SKM-1 (cell line): Measurements from ENCODE around the gene CLK4.
"Not testable (repeated sequence)": the region's sequence is repeated elsewhere in the genome, so short reads cannot be mapped to it uniquely, and the experiment has no call there.

Experiments used
- DNase-seq: peaks from one replicate; lab custom pipeline; 2025; ENCODE audit not compliant: unreplicated experiment; lab: John Stamatoyannopoulos, UW

The CLK4 gene

GRCh38 chr5:178587763-178588611, 38.9 kb downstream of the CLK4 start:
- DNase-seq: no peak

GRCh38 chr5:178586396-178586795, 40.5 kb downstream of the CLK4 start:
- no peak for DNase-seq

- not testable (repeated sequence) for DNase-seq
These were observed 41.4 kb downstream of the CLK4 start for GRCh38 chr5:178585421-178585820.

- DNase-seq: no peak
These were observed 43.6 kb downstream of the CLK4 start for GRCh38 chr5:178583279-178583678.

GRCh38 chr5:178582291-178582690, 44.6 kb downstream of the CLK4 start:
- no peak for DNase-seq

- no peak for DNase-seq
These were observed 45.2 kb downstream of the CLK4 start for GRCh38 chr5:178581621-178582020.

- no peak for DNase-seq
These were observed 46.4 kb downstream of the CLK4 start for GRCh38 chr5:178580271-178580955.

- DNase-seq: no peak
These were observed 48.9 kb downstream of the CLK4 start for GRCh38 chr5:178577944-178578343.

- DNase-seq: no peak
These were observed 49.4 kb downstream of the CLK4 start for GRCh38 chr5:178577376-178577839.

GRCh38 chr5:178576591-178577351, 50.1 kb downstream of the CLK4 start:
- no peak for DNase-seq

- no peak for DNase-seq
These were observed 53.6 kb downstream of the CLK4 start for GRCh38 chr5:178573216-178573615.

- no peak for DNase-seq
These were observed 54.2 kb downstream of the CLK4 start for GRCh38 chr5:178572617-178573016.

GRCh38 chr5:178569485-178569884, 57.4 kb downstream of the CLK4 start:
- DNase-seq: no peak

- no peak for DNase-seq
These were observed 61.9 kb downstream of the CLK4 start for GRCh38 chr5:178564811-178565550.

- DNase-seq: no peak
These were observed 62.5 kb downstream of the CLK4 start for GRCh38 chr5:178564397-178564796.

- no peak for DNase-seq
These were observed 63.2 kb downstream of the CLK4 start for GRCh38 chr5:178563621-178564020.

GRCh38 chr5:178561746-178562264, 65.0 kb downstream of the CLK4 start:
- DNase-seq: no peak

- DNase-seq: no peak
These were observed 65.9 kb downstream of the CLK4 start for GRCh38 chr5:178560911-178561310.

GRCh38 chr5:178557416-178557815, 69.4 kb downstream of the CLK4 start:
- no peak for DNase-seq

- no peak for DNase-seq
These were observed 71.1 kb downstream of the CLK4 start for GRCh38 chr5:178555771-178556211.

- no peak for DNase-seq
These were observed 71.8 kb downstream of the CLK4 start for GRCh38 chr5:178555005-178555404.
